Prostate gland (tissue), 2 donors: ENCODE measurements around the gene CDK4. TPM values are rescaled to one million over a fixed set of nuclear protein-coding genes. Genes with fewer than 3 reads are reported as not detected.

Source experiments
- DNase-seq: peaks from one replicate; pipeline ENCODE4 v3.0.0-alpha.2; 2019; ENCODE audit warnings: low spot score
- H3K27ac ChIP-seq, 2 donors: fragments of 200-600 bp; sonication (generic); 2 replicates each; pipeline ENCODE4 v1.5.1; 2017 to 2019
- H3K27me3 ChIP-seq: fragments of 200-600 bp; sonication (generic); replicated peaks from 2 replicates; pipeline ENCODE4 v1.5.1; 2019; ENCODE audit not compliant: insufficient read depth
- H3K36me3 ChIP-seq, 2 donors: fragments of 200-600 bp; sonication (generic); 1 replicate in 1 of 2; 2 replicates in 1 of 2; pipeline versions ENCODE4 v1.5.1 to v1.8.1; 2017 to 2019
- H3K4me1 ChIP-seq: fragments of 200-600 bp; sonication (generic); replicated peaks from 2 replicates; pipeline ENCODE4 v1.5.1; 2019
- H3K4me3 ChIP-seq, 2 donors: fragments of 200-600 bp; sonication (generic); 2 replicates each; pipeline ENCODE4 v1.5.1; 2017 to 2019
- H3K9me3 ChIP-seq: fragments of 200-600 bp; sonication (generic); 2 replicates; pipeline ENCODE4 v1.5.1; 2017
- CTCF ChIP-seq, 4 experiments: fragments of 200-600 bp in 2 of 4; fragments of 450-650 bp in 2 of 4; sonication (generic) in 2 of 4; IDR thresholded peaks; 1 replicate in 3 of 4; 2 replicates in 1 of 4; pipeline ENCODE4 v1.5.1; 2016 to 2019; ENCODE audit warnings: antibody characterized with exemption in 4 of 4, mild to moderate bottlenecking in 2 of 4, moderate library complexity in 2 of 4
- POLR2A ChIP-seq: fragments of 450-650 bp; IDR thresholded peaks from one replicate; pipeline ENCODE4 v1.6.1; 2016; ENCODE audit warnings: antibody characterized with exemption, mild to moderate bottlenecking
- POLR2AphosphoS5 ChIP-seq: sonication (generic); formaldehyde crosslinking; IDR thresholded peaks from one replicate; pipeline ENCODE4 v1.6.1; 2017; ENCODE audit warnings: antibody characterized with exemption
- WGBS: methylation state at CpG from one replicate; pipeline ENCODE4 v1.1.5; 2018; 5-methylcytosine and 5-hydroxymethylcytosine counted together
- intact Hi-C: fragments of 100-400 bp; cut with DNase I; formaldehyde crosslinking; loops from one replicate; pipeline ENCODE4 v1.14.2; 2022
- total RNA-seq, 2 donors: library from RNA; depleted of rRNA; stranded (reverse); fragments of >200 nt; gene quantifications; one replicate each; pipeline ENCODE4 v1.1.0, GENCODE V29; 2016

Gene CDK4
- total RNA-seq, 2 donors from 2014 or later: 97.5 to 103 TPM

DNA sequence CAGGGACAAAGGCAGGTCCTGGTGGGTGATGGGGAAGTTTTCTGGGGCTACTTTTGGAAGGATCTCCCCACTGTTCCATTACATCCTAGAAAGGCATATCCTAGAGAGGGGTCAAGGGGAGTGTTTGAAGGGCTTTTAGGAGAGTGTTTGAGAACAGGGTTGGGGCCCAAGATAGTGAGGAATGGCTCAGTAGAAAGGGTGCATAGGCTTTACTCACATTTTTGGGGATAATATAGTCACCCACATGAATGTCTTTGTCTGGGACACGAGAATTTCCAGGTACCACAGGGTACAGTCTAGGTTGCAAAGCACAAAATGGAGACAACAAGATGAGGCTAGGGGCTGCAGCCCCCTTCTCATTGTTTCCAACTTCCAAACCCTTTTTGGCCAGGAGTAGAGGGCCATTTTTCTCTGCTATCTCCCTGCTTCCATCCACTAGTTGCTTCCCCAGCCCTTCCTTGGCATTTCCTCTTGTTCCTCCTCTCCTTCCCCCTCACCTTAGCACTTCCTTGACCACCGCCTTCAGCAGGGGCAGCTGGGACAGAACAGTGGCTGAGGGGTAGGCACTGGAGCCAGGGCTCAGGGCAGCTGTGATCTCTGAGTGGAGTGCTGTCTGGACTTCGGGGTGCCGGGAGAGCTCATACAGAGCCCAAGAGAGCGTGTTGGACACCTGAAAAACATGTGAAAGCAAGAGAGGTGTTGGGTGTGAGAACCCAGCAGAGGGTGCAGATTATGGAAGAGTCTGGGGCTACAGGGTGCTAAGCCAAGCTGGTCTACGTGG is 12.0 kb upstream of the CDK4 start:
- H3K27me3 ChIP-seq: no peaks in the 10 kb centered on the region
- H3K9me3 ChIP-seq: no peaks in the 10 kb centered on the region
- H3K4me3 ChIP-seq: no peak overlapping the region
- no peak for DNase-seq
- TF ChIP-seq POLR2AphosphoS5: no peak
- no peak for TF ChIP-seq CTCF (IDR thresholded peaks at IDR 0.05)
- no peak for TF ChIP-seq POLR2A
- H3K36me3 ChIP-seq: no peaks in the 10 kb centered on the region
- no peak overlapping the region for H3K27ac ChIP-seq
- intact Hi-C loops: no loop called here
- WGBS: 79% methylated on average over 6 of the region's 6 CpGs
- peaks cover 19% of the 10 kb centered on the region for H3K4me1 ChIP-seq

GRCh38 chr12:57762463-57762862 is 10.4 kb upstream of the CDK4 start:
- Histone ChIP-seq H3K36me3 (no peaks in the 10 kb centered on the region), H3K9me3 (no peaks in the 10 kb centered on the region), H3K4me1 (peaks cover 19% of the 10 kb centered on the region), H3K4me3 (no peak overlapping the region), H3K27ac (no peak overlapping the region), H3K27me3 (no peaks in the 10 kb centered on the region)
- WGBS: 91% methylated on average over 2 of the region's 2 CpGs
- intact Hi-C loops: no loop called here
- DNase-seq: no peak
- no peak for TF ChIP-seq POLR2AphosphoS5
- TF ChIP-seq CTCF (IDR thresholded peaks at IDR 0.05): no peak
- no peak for TF ChIP-seq POLR2A

DNA sequence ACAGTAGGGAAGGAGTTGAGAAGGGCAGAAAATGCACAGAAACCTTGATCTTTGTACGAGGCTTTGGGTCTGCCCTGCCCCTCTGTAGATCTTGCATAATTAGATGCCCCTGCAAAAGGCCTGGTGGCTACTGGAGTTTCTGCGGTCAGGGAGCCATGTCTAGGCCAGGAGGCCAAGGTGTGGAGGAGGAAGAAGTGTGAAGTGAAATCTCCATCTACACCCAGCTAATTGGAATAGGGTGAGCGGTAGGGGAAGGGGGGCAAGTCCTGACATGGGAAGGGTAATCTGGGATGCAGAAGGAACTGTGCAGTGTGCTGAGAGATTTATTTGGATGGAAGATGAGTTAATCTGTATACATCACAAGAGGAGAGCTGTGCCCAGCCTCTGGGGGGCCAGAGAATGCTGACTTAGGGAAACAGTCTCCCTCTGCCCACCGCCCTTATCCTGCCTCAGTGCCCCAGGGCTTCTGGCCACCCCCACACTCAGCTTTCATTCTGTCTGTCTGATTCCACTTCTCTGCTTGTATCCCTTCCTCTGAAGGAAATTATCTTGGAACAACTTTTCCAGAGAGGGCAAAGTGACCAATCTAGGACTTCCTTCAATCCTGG is 9.4 kb upstream of the CDK4 start:
- WGBS: 92% methylated on average over 4 of the region's 4 CpGs
- no peaks in the 10 kb centered on the region for H3K36me3 ChIP-seq
- H3K9me3 ChIP-seq: no peaks in the 10 kb centered on the region
- H3K27me3 ChIP-seq: no peaks in the 10 kb centered on the region
- no peak for DNase-seq
- peaks cover 16% of the 10 kb centered on the region for H3K4me1 ChIP-seq
- no peak overlapping the region for H3K27ac ChIP-seq
- no peak overlapping the region for H3K4me3 ChIP-seq
- intact Hi-C loops: no loop called here
- TF ChIP-seq CTCF (IDR thresholded peaks at IDR 0.05) (no peak), POLR2AphosphoS5 (no peak), POLR2A (no peak)

DNA sequence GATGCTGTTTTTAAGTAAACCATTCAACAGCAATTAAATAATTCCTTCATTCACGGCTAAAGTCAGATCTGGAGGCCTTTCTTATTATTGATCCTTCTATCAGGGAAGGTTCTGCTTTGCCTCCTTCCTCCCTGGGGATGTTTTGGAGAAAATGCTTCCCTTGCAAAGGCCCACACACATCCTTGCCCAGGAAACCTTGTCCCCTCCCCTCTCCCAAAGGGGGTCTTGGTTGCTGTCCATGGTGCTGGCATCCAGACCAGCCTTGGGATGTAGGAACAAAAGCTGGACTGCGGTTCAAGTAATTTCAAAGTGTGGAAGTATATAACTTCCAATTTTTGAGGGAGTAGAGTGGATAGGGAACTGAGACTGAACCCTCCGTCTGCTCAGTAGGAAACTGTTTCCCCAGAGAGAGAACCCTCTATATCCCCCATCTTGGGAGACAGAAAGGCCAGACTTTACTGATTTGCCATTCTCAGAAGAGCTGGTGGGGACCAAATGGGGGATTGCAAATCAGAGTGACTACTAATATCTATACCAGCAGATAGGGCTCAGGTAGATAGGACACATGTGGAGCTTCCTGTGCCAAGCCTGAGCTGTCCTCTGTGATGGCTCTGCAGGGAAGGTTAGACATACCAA is 8.4 kb upstream of the CDK4 start:
- Histone ChIP-seq H3K36me3 (no peaks in the 10 kb centered on the region), H3K27ac (no peak overlapping the region), H3K4me1 (peaks cover 10% of the 10 kb centered on the region), H3K9me3 (no peaks in the 10 kb centered on the region), H3K27me3 (no peaks in the 10 kb centered on the region), H3K4me3 (no peak overlapping the region)
- intact Hi-C loops: no loop called here
- 95% methylated on average over 3 of the region's 3 CpGs for WGBS
- TF ChIP-seq CTCF (IDR thresholded peaks at IDR 0.05): no peak
- TF ChIP-seq POLR2AphosphoS5: no peak
- no peak for DNase-seq
